Transverse colon (tissue), 4 donors: ENCODE results near the gene DNLZ. TPM values are rescaled to one million over a fixed set of nuclear protein-coding genes. Genes with fewer than 3 reads are reported as not detected.
A peak's percentile ranks its signal among the peaks of the same experiment; 100 is the strongest.

ENCODE experiments used
- DNase-seq: peaks from one replicate; pipeline ENCODE4 v3.0.0-alpha.2; 2019
- H3K27ac ChIP-seq, 4 donors: fragments of 200-600 bp; sonication (generic); 2 replicates each; pipeline ENCODE4 v1.5.1; 2016 to 2018; ENCODE audit warnings: inconsistent platforms in 4 of 4
- H3K27me3 ChIP-seq: fragments of 200-600 bp; sonication (generic); 2 replicates; pipeline ENCODE4 v1.5.1; 2017; ENCODE audit warnings: inconsistent platforms
- H3K36me3 ChIP-seq, 4 donors: fragments of 200-600 bp; sonication (generic); 2 replicates each; pipeline ENCODE4 v1.5.1; 2017 to 2019; ENCODE audit warnings: inconsistent platforms in 4 of 4
- H3K4me1 ChIP-seq, 4 donors: fragments of 200-600 bp; sonication (generic); 2 replicates each; pipeline ENCODE4 v1.5.1; 2017 to 2020; ENCODE audit warnings: inconsistent platforms in 4 of 4
- H3K4me3 ChIP-seq, 4 donors: fragments of 200-600 bp; sonication (generic); 1 replicate in 1 of 4; 2 replicates in 3 of 4; pipeline versions ENCODE4 v1.5.1 to v1.6.1; 2017 to 2019; ENCODE audit warnings: inconsistent platforms in 4 of 4
- H3K9me3 ChIP-seq, 2 donors: fragments of 200-600 bp; sonication (generic); 2 replicates each; pipeline ENCODE4 v1.5.1; 2017 to 2019; ENCODE audit warnings: inconsistent platforms in 2 of 2
- EP300 ChIP-seq: sonication (generic); formaldehyde crosslinking; IDR thresholded peaks from one replicate; pipeline ENCODE4 v1.6.1; 2017; ENCODE audit warnings: antibody characterized with exemption, low read depth
- POLR2A ChIP-seq: fragments of 450-650 bp; IDR thresholded peaks from one replicate; pipeline ENCODE4 v1.6.1; 2016; ENCODE audit warnings: antibody characterized with exemption, mild to moderate bottlenecking, moderate library complexity
- POLR2AphosphoS5 ChIP-seq, 3 donors: sonication (generic); formaldehyde crosslinking; IDR thresholded peaks; one replicate each; pipeline ENCODE4 v1.6.1; 2016; ENCODE audit warnings: antibody characterized with exemption in 3 of 3
- WGBS, 2 donors: methylation state at CpG; one replicate each; pipeline ENCODE4 v1.1.5; 2018; ENCODE audit warnings: low coverage in 1 of 2; 5-methylcytosine and 5-hydroxymethylcytosine counted together
- in situ Hi-C, 4 donors: fragments of 200-750 bp; cut with MboI; loops; one replicate each; pipeline versions ENCODE4 v1.15.0 to v1.15.1; 2017; ENCODE audit warnings: low sequenced_read_pairs in 3 of 4, low pct_ligation_motif_present in 1 of 4, low pct_unique_long_range_greater_than_20kb in 1 of 4
- intact Hi-C: fragments of 100-400 bp; cut with DNase I; formaldehyde crosslinking; loops from one replicate; pipeline ENCODE4 v1.15.1; 2023; ENCODE audit warnings: low total_unique reads
- total RNA-seq, 4 donors: library from RNA; depleted of rRNA; stranded (reverse); fragments of >200 nt; gene quantifications; one replicate each; pipeline ENCODE4 v1.1.0, GENCODE V29; 2016
- TF ChIP-seq, protein P1 (sequence below), 5 experiments: fragments of 200-600 bp in 3 of 5; fragments of 450-650 bp in 2 of 5; sonication (generic) in 3 of 5; IDR thresholded peaks; 1 replicate in 2 of 5; 2 replicates in 3 of 5; pipeline ENCODE4 v1.5.1; 2016 to 2017; ENCODE audit warnings: antibody characterized with exemption in 5 of 5, inconsistent platforms in 3 of 5, mild to moderate bottlenecking in 2 of 5, moderate library complexity in 1 of 5

Gene DNLZ
- total RNA-seq, 4 donors from 2014 or later, result 6.7 to 17.3 (median 10.4) TPM

DNA sequence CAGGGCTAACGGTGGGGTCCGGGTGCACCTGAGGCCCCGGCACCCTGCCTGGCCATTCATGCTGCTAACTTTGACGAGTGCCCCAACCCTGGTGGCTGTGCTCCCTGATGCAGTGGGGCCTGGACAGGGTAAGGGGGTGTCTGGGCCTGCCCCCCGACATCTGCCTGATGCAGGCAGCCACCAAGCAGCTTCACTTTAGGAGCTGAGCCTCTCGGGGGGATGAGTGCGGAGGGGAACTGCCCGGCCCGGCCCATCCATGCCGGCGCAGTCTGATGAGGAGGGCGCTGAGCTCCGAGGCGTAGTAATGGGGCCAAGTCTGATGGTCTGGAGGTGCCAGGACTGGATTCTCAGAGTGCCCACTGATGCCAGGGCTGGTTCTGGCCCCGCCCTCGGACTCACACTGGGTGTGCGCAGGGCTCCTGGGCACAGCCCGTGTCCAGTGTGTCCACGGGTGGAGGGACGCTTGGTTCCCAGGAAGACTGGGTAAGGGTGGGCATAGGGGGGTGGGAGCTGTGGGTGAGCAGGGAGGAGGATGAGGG lies 16.5 kb downstream of the DNLZ start:
- in situ Hi-C loops (no loop called here), intact Hi-C loops (no loop called here)
- Histone ChIP-seq H3K36me3 (no peaks in the 10 kb centered on the region), H3K9me3 (no peaks in the 10 kb centered on the region), H3K4me1 (peaks cover 9 to 30% (median 17%) of the 10 kb centered on the region in 4 donors), H3K27ac (no peak overlapping the region), H3K4me3 (no peak overlapping the region), H3K27me3 (peaks cover 6% of the 10 kb centered on the region)
- DNase-seq, result no peak
- WGBS, 2 donors, result 83% methylated on average over 17 of the region's 20 CpGs; no CpG with 5 or more reads in 1 of the 2 donors
- TF ChIP-seq POLR2A (no peak), EP300 (no peak), POLR2AphosphoS5 (IDR thresholded peaks at IDR 0.05) (no peak)
- TF ChIP-seq, protein P1, sequence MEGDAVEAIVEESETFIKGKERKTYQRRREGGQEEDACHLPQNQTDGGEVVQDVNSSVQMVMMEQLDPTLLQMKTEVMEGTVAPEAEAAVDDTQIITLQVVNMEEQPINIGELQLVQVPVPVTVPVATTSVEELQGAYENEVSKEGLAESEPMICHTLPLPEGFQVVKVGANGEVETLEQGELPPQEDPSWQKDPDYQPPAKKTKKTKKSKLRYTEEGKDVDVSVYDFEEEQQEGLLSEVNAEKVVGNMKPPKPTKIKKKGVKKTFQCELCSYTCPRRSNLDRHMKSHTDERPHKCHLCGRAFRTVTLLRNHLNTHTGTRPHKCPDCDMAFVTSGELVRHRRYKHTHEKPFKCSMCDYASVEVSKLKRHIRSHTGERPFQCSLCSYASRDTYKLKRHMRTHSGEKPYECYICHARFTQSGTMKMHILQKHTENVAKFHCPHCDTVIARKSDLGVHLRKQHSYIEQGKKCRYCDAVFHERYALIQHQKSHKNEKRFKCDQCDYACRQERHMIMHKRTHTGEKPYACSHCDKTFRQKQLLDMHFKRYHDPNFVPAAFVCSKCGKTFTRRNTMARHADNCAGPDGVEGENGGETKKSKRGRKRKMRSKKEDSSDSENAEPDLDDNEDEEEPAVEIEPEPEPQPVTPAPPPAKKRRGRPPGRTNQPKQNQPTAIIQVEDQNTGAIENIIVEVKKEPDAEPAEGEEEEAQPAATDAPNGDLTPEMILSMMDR (IDR thresholded peaks at IDR 0.05), result no peak

DNA sequence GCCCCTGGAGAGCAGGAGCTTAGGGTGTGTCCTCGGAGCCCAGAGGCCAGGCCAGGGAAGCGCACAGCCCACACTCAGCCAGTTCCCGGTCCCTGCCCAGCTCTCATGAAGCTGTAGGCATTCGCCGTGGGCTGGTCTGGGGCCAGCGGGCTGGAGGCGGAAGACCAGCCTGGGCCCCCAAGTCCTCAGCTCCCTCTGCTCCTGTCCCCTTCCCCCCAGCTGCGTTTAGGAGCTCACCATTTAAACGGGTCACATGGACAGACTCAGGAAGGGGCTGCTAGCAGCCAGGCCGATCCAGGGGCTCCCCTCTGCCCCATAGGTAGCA lies 17.4 kb downstream of the DNLZ start:
- Histone ChIP-seq H3K27me3 (peaks cover 8% of the 10 kb centered on the region), H3K36me3 (no peaks in the 10 kb centered on the region), H3K27ac (peak overlapping the region in 1 of 4 donors; percentile 51), H3K4me3 (no peak overlapping the region), H3K9me3 (no peaks in the 10 kb centered on the region), H3K4me1 (peaks cover 11 to 34% (median 20%) of the 10 kb centered on the region in 4 donors)
- no peak for TF ChIP-seq EP300
- WGBS, 2 donors, result 42% methylated on average over 9 of the region's 10 CpGs; no CpG with 5 or more reads in 1 of the 2 donors
- in situ Hi-C loops (no loop called here), intact Hi-C loops (no loop called here)
- DNase-seq, result no peak

DNA sequence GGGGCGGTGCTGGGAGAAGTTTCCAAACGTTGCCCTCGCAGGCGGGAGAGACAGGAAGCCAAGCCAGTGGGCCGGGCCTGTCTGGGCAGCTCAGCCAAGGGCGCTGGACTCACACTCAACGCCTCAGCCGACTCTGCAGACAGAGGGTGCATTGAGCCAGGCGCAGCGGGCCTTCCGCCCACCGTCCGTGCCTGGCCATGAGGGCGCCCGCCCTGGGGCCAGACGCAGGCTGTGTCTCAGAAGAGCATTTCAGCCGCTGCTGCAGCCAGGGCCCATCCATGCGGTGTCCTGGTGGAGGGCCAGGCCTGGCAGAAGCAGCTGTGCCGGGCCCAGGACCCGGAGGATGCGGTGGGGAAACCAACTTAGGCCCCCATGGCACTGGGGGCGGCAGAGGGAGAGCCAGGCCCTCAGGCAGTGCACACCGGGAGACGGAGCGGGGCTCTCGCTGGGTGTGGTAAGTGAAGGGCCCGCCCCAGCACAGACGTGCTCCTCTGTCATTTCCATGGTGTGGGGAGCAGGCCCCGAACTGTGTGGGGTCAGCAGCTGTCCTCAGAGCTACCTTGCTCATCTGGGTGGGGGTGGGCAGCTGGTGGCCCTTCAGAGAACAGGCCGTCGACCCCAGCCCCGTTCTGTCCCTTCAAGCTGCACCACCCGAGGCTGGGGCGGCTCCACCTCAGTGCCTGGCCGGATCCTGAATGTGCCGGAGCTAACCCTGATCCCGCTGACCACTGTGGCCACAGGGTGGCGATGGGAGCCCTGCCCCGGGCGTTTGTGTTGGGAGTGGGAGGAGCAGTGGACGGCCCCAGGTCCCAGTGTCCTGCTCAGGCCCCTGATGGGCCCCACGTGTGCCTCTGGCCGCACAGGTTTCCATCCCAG lies 18.0 kb downstream of the DNLZ start:
- DNase-seq, result peak; percentile 56
- Histone ChIP-seq H3K9me3 (no peaks in the 10 kb centered on the region), H3K27me3 (peaks cover 8% of the 10 kb centered on the region), H3K4me3 (no peak overlapping the region), H3K36me3 (no peaks in the 10 kb centered on the region), H3K27ac (peak overlapping the region in 3 of 4 donors; percentile 27 to 51 (median 31)), H3K4me1 (peaks cover 11 to 34% (median 20%) of the 10 kb centered on the region in 4 donors)
- intact Hi-C loops (no loop called here), in situ Hi-C loops (no loop called here)
- TF ChIP-seq, protein P1 (IDR thresholded peaks at IDR 0.05), result peak; percentile 19 to 36 (median 33)
- TF ChIP-seq POLR2A, result no peak
- no peak for TF ChIP-seq POLR2AphosphoS5 (IDR thresholded peaks at IDR 0.05)
- TF ChIP-seq EP300, result no peak
- 42 to 62% methylated on average over 8 to 36 of the region's 43 CpGs for WGBS, 2 donors

DNA sequence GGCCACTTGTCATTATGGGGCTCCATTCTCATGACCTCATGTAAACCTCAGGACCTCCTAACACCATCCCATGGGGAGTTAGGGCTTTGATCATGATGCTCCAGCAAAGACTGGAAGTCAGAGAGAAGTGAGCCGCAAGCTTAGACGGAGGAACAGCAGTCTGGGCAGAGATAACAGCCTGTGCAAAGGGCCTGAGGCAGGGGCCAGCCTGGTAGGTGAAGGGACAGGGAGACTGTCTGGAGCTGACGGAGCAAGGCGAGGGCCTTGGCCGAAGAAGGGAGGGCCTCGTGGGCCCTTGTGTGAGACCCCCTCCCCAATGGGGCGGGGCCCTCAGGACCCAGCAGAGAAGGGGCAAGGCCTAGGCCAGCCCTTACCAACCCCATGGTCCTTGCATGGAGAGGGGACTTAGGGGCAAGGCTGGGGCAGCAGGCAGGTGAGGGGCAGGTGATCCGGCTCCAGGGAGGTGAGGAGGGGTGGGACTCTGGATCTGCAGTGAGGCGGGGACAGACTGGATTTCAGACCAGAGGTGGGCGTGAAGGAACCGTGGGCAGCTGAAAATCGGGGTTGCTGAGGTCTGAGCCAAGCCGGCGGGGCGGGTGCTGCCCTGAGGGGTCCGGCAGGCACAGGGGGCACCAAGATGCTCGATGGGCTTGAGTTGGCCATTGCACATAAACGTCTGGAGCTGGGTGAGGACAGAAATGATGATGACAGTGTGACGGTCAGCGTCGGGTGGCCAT lies 18.8 kb downstream of the DNLZ start:
- intact Hi-C loops, result no loop called here
- no peaks in the 10 kb centered on the region for H3K9me3 ChIP-seq
- TF ChIP-seq POLR2A, result no peak
- TF ChIP-seq, protein P1 (IDR thresholded peaks at IDR 0.05), result no peak
- no peak for TF ChIP-seq EP300
- TF ChIP-seq POLR2AphosphoS5 (IDR thresholded peaks at IDR 0.05), result no peak
- no peaks in the 10 kb centered on the region for H3K36me3 ChIP-seq
- 50 to 76% methylated on average over 6 to 19 of the region's 21 CpGs for WGBS, 2 donors
- in situ Hi-C loops, result no loop called here
- peaks cover 8% of the 10 kb centered on the region for H3K27me3 ChIP-seq
- no peak overlapping the region for H3K27ac ChIP-seq
- peaks cover 11 to 34% (median 20%) of the 10 kb centered on the region in 4 donors for H3K4me1 ChIP-seq
- no peak overlapping the region for H3K4me3 ChIP-seq
- DNase-seq, result no peak
